Transverse colon (tissue), 4 donors: ENCODE measurements around the gene GOPC. TPM values are rescaled to one million over a fixed set of nuclear protein-coding genes. Genes with fewer than 3 reads are reported as not detected.

Experiments used
- DNase-seq: peaks from one replicate; pipeline ENCODE4 v3.0.0-alpha.2; 2019
- H3K27ac ChIP-seq, 4 donors: fragments of 200-600 bp; sonication (generic); 2 replicates each; pipeline ENCODE4 v1.5.1; 2016 to 2018; ENCODE audit warnings: inconsistent platforms in 4 of 4
- H3K27me3 ChIP-seq: fragments of 200-600 bp; sonication (generic); 2 replicates; pipeline ENCODE4 v1.5.1; 2017; ENCODE audit warnings: inconsistent platforms
- H3K36me3 ChIP-seq, 4 donors: fragments of 200-600 bp; sonication (generic); 2 replicates each; pipeline ENCODE4 v1.5.1; 2017 to 2019; ENCODE audit warnings: inconsistent platforms in 4 of 4
- H3K4me1 ChIP-seq, 4 donors: fragments of 200-600 bp; sonication (generic); 2 replicates each; pipeline ENCODE4 v1.5.1; 2017 to 2020; ENCODE audit warnings: inconsistent platforms in 4 of 4
- H3K4me3 ChIP-seq, 4 donors: fragments of 200-600 bp; sonication (generic); 1 replicate in 1 of 4; 2 replicates in 3 of 4; pipeline versions ENCODE4 v1.5.1 to v1.6.1; 2017 to 2019; ENCODE audit warnings: inconsistent platforms in 4 of 4
- H3K9me3 ChIP-seq, 2 donors: fragments of 200-600 bp; sonication (generic); 2 replicates each; pipeline ENCODE4 v1.5.1; 2017 to 2019; ENCODE audit warnings: inconsistent platforms in 2 of 2
- EP300 ChIP-seq: sonication (generic); formaldehyde crosslinking; IDR thresholded peaks from one replicate; pipeline ENCODE4 v1.6.1; 2017; ENCODE audit warnings: antibody characterized with exemption, low read depth
- POLR2A ChIP-seq: fragments of 450-650 bp; IDR thresholded peaks from one replicate; pipeline ENCODE4 v1.6.1; 2016; ENCODE audit warnings: antibody characterized with exemption, mild to moderate bottlenecking, moderate library complexity
- POLR2AphosphoS5 ChIP-seq, 3 donors: sonication (generic); formaldehyde crosslinking; IDR thresholded peaks; one replicate each; pipeline ENCODE4 v1.6.1; 2016; ENCODE audit warnings: antibody characterized with exemption in 3 of 3
- WGBS, 2 donors: methylation state at CpG; one replicate each; pipeline ENCODE4 v1.1.5; 2018; ENCODE audit warnings: low coverage in 1 of 2; 5-methylcytosine and 5-hydroxymethylcytosine counted together
- in situ Hi-C, 4 donors: fragments of 200-750 bp; cut with MboI; loops; one replicate each; pipeline versions ENCODE4 v1.15.0 to v1.15.1; 2017; ENCODE audit warnings: low sequenced_read_pairs in 3 of 4, low pct_ligation_motif_present in 1 of 4, low pct_unique_long_range_greater_than_20kb in 1 of 4
- intact Hi-C: fragments of 100-400 bp; cut with DNase I; formaldehyde crosslinking; loops from one replicate; pipeline ENCODE4 v1.15.1; 2023; ENCODE audit warnings: low total_unique reads
- total RNA-seq, 4 donors: library from RNA; depleted of rRNA; stranded (reverse); fragments of >200 nt; gene quantifications; one replicate each; pipeline ENCODE4 v1.1.0, GENCODE V29; 2016
- TF ChIP-seq, protein P1 (sequence below), 5 experiments: fragments of 200-600 bp in 3 of 5; fragments of 450-650 bp in 2 of 5; sonication (generic) in 3 of 5; IDR thresholded peaks; 1 replicate in 2 of 5; 2 replicates in 3 of 5; pipeline ENCODE4 v1.5.1; 2016 to 2017; ENCODE audit warnings: antibody characterized with exemption in 5 of 5, inconsistent platforms in 3 of 5, mild to moderate bottlenecking in 2 of 5, moderate library complexity in 1 of 5

GOPC gene
- total RNA-seq, 4 donors from 2014 or later: 18.3 to 39.9 (median 29.5) TPM

DNA sequence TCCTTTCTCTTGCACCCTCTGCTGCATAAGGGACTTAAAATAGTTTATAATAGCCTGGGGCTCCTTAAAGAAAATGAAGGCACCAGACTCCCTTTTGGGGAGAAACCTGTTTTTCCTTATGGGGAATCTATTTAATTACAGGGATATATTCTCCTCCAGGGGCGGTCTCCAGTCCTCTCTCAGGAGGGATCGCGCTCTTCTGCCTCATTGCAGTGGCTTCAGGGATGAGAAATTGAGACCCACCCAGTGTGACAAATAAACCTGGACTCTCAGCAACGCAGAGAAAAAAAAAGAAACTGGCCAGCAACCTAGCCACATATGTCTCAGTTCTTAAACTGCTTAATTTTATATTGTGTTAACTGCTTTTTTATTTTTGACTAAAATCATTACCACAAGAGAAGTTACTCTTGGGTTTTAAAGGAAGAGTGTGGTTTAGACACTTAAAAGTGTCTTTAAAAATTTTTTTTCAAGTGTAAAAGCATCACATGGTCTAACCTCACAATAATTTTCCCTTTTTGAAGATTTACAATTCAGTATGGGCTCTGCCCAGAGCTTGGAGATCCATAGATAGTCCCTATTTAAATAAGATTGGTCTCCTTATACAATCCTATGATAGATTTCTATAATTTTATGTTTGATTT lies 11.7 kb upstream of the GOPC start:
- Histone ChIP-seq H3K27me3 (no peaks in the 10 kb centered on the region), H3K9me3 (no peaks in the 10 kb centered on the region), H3K4me3 (no peak overlapping the region), H3K27ac (no peak overlapping the region), H3K4me1 (no peaks in the 10 kb centered on the region), H3K36me3 (no peaks in the 10 kb centered on the region)
- TF ChIP-seq POLR2A: no peak
- TF ChIP-seq, protein P1, sequence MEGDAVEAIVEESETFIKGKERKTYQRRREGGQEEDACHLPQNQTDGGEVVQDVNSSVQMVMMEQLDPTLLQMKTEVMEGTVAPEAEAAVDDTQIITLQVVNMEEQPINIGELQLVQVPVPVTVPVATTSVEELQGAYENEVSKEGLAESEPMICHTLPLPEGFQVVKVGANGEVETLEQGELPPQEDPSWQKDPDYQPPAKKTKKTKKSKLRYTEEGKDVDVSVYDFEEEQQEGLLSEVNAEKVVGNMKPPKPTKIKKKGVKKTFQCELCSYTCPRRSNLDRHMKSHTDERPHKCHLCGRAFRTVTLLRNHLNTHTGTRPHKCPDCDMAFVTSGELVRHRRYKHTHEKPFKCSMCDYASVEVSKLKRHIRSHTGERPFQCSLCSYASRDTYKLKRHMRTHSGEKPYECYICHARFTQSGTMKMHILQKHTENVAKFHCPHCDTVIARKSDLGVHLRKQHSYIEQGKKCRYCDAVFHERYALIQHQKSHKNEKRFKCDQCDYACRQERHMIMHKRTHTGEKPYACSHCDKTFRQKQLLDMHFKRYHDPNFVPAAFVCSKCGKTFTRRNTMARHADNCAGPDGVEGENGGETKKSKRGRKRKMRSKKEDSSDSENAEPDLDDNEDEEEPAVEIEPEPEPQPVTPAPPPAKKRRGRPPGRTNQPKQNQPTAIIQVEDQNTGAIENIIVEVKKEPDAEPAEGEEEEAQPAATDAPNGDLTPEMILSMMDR (IDR thresholded peaks at IDR 0.05): no peak
- no peak for TF ChIP-seq EP300
- no peak for TF ChIP-seq POLR2AphosphoS5 (IDR thresholded peaks at IDR 0.05)
- 60 to 71% methylated on average over 1 to 4 of the region's 4 CpGs for WGBS, 2 donors
- DNase-seq: no peak
- in situ Hi-C loops (no loop called here), intact Hi-C loops (no loop called here)

DNA sequence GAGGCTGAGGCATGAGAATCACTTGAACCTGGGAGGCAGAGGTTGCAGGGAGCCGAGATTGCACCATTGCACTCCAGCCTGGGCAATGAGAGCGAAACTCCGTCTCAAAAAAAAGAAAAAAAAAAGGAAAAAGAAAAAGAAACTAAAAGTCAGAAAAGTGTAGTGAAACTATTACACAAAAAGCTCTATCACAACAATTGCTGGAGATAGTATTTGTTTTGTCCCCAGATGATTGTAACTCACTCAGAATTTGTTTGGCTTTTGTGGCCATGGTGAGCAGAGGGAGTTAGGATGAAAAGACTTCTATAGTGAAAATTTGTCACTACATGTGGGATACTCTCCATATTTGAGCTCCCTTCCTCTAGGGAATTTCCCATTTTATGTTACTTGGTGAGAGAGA lies 5.2 kb upstream of the GOPC start:
- no peaks in the 10 kb centered on the region for H3K9me3 ChIP-seq

DNA sequence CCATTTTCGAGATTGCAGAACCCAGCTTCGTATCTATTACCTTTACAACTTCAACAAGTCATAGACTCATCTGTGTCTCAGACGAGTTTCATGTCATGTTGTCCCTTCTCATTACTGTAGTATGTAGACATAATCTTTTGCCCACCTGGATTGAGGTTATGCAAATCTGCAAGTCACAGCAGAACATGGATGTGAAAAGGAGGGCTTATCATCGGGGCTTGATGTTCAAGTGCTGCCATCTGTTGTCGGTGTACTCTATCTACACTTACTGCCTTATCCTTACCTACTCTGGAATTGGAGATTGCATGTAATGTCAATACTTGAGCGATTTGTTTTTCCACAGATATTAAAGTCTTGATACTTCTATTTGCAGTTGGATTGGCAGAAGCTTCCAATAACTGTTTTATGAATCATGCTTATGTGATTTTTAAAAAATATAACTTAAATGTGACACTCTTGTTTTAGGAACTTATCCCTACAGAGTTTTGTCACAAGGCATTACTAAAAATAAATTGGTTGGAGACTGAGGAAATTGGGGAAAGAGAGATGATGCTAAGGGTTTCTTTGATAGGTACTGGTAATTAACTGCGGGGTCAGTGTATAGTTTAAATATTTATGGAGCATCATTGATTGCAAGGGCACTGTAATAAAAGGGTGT lies 3.0 kb upstream of the GOPC start:
- in situ Hi-C loops: no loop called here
- intact Hi-C loops: no loop called here
- TF ChIP-seq, protein P1 (IDR thresholded peaks at IDR 0.05): peak; percentile 59 to 71 (median 63)
- TF ChIP-seq POLR2A (no peak), POLR2AphosphoS5 (IDR thresholded peaks at IDR 0.05) (no peak), EP300 (no peak)
- peak; percentile 57 for DNase-seq
- Histone ChIP-seq H3K4me3 (no peak overlapping the region), H3K9me3 (no peaks in the 10 kb centered on the region), H3K27me3 (no peaks in the 10 kb centered on the region), H3K4me1 (peaks cover 2 to 22% (median 18%) of the 10 kb centered on the region in 4 donors), H3K27ac (no peak overlapping the region), H3K36me3 (no peaks in the 10 kb centered on the region)
- WGBS, 2 donors: 27 to 36% methylated on average over 5 to 7 of the region's 7 CpGs

More for the DNA sequence above, 5.2 kb upstream of the GOPC start:
- Histone ChIP-seq H3K4me1 (peaks cover 0 to 11% (median 10%) of the 10 kb centered on the region in 4 donors), H3K27ac (no peak overlapping the region), H3K27me3 (no peaks in the 10 kb centered on the region), H3K36me3 (no peaks in the 10 kb centered on the region), H3K4me3 (no peak overlapping the region)
- in situ Hi-C loops: no loop called here
- WGBS, 2 donors: 57% methylated on average over 3 of the region's 3 CpGs; no CpG with 5 or more reads in 1 of the 2 donors
- no peak for TF ChIP-seq POLR2A
- TF ChIP-seq, protein P1 (IDR thresholded peaks at IDR 0.05): no peak
- TF ChIP-seq POLR2AphosphoS5 (IDR thresholded peaks at IDR 0.05): no peak
- no peak for TF ChIP-seq EP300
- no peak for DNase-seq
- intact Hi-C loops: no loop called here

DNA sequence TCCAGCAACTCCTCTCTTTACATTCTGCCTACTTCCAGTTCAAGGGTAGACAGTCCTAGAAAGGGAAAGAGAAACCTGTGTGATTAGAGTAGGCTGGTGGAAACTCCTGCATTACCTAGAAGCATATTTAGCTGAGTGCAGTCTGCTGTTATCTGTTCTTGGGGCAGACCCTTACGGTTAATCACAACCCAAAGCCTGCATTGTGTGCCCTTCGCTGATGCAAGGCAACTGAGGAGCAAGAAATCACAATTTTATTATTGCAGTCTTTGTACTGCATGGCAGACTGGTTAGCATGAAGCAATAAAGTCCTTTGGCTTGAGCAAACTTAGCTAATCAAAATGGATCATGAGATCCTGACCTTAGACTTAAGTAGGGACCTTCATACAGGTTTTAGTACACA lies 1.5 kb upstream of the GOPC start:
- intact Hi-C loops (no loop called here), in situ Hi-C loops (no loop called here)
- H3K27ac ChIP-seq: peak overlapping the region; percentile 86 to 94 (median 92)
- H3K9me3 ChIP-seq: no peaks in the 10 kb centered on the region
- DNase-seq: no peak
- no peak overlapping the region for H3K4me3 ChIP-seq
- H3K36me3 ChIP-seq: no peaks in the 10 kb centered on the region
- peaks cover 15 to 37% (median 25%) of the 10 kb centered on the region in 4 donors for H3K4me1 ChIP-seq
- 83% methylated on average over 2 of the region's 2 CpGs; no CpG with 5 or more reads in 1 of the 2 donors for WGBS, 2 donors
- TF ChIP-seq POLR2AphosphoS5 (IDR thresholded peaks at IDR 0.05): no peak
- TF ChIP-seq, protein P1 (IDR thresholded peaks at IDR 0.05): no peak
- no peak for TF ChIP-seq EP300
- no peak for TF ChIP-seq POLR2A
- H3K27me3 ChIP-seq: no peaks in the 10 kb centered on the region
